GM12873 (cell line): ENCODE measurements around the gene GPR158.

Experiments
- TF ChIP-seq, protein P1 (sequence below): IDR thresholded peaks from 2 replicates; pipeline ENCODE4 v1.5.1; 2012; ENCODE audit warnings: low read depth, mild to moderate bottlenecking, moderate library complexity, low read length, control low read depth; ENCODE audit not compliant: insufficient read depth; ENCODE audit errors: missing control alignments

Gene GPR158

DNA sequence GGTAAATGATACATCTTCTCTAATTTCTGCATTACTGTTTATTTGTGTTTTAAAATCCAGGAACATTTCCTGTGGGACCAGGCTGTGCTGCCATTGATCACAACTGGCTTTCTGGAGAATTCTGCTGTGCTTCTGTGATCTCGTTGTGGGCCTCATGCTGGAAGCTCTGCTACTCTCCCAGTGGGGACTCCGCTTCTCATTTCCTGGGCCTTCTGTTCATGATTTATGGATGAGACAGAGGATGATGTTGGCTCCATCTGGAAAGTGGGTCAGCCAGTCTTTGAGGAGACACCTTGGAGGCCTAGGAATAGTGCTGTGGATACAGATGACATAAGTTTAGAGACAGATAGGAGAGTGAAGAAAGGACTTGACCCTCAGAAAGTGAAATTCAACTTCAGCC is 15.2 kb upstream of the GPR158 start:
- TF ChIP-seq, protein P1, sequence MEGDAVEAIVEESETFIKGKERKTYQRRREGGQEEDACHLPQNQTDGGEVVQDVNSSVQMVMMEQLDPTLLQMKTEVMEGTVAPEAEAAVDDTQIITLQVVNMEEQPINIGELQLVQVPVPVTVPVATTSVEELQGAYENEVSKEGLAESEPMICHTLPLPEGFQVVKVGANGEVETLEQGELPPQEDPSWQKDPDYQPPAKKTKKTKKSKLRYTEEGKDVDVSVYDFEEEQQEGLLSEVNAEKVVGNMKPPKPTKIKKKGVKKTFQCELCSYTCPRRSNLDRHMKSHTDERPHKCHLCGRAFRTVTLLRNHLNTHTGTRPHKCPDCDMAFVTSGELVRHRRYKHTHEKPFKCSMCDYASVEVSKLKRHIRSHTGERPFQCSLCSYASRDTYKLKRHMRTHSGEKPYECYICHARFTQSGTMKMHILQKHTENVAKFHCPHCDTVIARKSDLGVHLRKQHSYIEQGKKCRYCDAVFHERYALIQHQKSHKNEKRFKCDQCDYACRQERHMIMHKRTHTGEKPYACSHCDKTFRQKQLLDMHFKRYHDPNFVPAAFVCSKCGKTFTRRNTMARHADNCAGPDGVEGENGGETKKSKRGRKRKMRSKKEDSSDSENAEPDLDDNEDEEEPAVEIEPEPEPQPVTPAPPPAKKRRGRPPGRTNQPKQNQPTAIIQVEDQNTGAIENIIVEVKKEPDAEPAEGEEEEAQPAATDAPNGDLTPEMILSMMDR: no peak

DNA sequence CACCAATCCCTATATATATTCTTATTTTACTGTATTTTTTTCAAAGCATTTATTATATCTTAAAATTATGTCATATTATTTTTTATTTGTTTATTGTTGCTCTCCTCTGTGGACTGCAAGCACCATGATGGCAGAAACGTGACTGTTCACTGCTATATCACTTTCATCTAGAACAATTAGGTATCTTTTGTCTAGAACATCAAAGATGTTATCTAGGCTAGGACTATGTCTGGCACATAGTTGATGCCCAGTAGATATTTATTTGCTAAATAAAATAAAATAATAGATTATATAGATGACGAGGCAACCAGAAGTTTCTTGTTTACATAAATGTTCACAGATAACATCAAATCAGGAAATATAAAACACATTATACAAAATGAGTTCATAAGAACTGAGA is 12.4 kb upstream of the GPR158 start:
- TF ChIP-seq, protein P1: no peak

DNA sequence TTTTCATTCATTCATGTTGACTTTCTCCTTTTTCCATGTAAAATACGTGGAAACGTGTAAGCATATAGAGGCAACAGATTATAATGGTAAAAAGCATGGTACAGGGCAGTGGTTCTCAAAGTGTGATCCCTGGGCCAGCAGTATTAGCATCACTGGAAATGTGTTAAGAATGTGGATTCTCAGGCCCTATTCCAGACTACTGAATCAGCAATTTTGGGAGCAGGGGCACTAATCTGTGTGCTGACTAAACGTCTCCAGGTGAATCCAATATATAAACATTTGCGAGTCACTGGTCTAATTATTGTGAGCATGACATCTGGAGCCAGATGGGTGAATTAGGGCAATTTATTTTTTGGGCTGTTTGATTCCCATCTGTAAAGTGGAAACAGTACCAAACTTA is 5.1 kb upstream of the GPR158 start:
- TF ChIP-seq, protein P1: no peak

DNA sequence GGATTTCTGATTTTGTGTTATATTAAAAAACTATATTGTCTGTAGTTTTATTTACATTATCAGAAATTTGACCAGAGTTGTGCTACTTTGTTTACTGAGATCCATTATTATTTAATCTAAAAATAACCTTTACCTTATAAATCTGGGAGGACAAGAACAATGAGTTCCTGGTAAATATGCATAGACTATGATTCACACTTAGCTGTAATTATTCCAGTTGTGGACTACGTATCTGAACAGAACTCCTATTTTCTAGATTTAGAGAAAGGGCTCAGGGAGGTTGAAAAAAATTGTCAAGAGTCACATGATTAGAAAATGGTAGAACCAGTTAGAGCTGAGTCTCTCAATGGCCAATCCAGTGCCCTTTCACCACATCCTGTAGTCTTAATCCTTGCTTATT is 4.2 kb upstream of the GPR158 start:
- TF ChIP-seq, protein P1: no peak

DNA sequence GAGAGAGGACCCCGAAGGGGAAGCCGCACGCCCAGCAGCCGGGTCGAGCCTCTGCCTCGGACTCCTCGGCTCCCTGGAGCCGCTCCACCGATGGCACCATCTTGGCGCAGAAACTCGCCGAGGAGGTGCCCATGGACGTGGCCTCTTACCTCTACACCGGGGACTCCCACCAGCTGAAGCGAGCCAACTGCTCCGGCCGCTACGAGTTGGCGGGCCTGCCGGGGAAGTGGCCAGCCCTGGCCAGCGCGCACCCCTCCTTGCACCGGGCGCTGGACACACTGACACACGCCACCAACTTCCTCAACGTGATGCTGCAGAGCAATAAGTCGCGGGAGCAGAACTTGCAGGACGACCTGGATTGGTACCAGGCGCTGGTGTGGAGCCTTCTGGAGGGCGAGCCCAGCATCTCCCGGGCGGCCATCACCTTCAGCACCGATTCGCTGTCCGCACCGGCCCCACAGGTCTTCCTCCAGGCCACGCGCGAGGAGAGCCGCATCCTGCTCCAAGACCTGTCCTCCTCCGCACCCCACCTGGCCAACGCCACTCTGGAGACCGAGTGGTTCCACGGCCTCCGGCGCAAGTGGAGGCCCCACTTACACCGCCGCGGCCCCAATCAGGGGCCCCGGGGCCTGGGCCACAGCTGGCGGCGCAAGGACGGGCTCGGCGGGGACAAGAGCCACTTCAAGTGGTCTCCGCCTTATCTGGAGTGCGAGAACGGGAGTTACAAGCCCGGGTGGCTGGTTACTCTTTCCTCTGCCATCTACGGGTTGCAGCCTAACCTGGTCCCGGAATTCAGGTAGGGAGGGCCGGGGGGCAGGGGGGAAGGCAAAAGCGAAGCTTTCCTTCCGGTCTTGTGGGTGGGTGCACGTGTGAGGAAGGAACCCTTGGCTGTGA is 973 bp downstream of the GPR158 start:
- TF ChIP-seq, protein P1: no peak

DNA sequence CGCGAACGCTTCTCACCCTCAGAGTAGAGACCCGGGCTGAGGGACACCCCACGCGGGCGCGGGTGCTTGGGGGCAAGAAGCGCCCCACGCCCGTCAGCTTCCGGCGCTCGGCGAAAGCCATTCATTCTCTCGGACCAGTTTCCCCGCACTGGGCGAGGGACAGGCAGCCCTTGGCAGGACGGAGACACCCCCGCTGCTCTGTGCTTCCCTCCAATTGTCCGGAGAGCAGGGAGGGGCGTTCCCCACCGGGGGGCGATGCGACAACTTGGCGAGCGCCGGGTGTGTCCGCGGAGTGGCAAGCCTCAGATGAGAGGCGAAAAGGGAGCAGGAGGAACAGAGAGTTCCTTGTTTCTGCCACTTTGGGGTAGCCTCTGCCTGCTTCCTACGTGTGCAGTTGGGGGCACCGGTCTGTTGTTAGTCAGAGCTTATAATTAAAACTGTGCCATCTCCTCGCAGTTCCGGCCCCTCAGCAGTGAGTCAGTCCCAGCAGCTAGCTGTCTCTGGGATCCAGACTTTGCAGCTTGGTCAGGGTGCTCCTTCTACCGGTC is 1.7 kb downstream of the GPR158 start:
- TF ChIP-seq, protein P1: no peak

DNA sequence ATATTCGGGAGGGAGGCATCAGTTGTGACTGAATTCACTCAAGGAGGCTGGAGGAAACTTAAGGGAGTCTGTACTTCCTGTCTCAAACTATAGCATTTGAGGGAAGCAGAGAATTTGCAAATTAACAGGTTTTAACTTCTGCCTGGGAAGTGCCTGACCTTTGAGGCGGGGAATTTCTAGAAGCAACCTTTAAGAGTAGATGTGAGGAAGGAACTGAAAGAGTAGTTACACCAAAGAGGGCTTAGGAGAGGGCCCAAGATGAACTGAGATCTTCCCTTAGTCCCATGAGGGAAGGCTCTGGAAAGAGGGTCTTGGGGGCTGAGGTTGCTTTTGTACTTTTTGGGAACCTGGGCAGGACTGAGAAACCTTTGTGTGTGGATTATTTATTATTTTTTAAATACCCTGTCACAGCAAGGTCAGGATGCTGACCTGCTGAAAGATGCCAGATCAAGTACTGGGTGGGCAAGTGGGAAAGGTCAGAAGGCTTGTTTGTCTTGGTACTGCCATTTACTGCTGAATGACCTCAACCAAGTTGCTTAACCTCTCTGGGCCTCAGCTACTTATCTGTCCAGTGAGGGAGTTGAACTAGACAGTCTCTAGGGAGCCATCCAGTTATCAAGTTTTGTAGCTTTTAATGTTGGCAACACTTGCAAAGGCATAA is 2.4 kb downstream of the GPR158 start:
- TF ChIP-seq, protein P1: no peak
